HG03521 (cell line): ENCODE data around the gene OR8A1.
"Not testable (repeated sequence)": the region's sequence is repeated elsewhere in the genome, so short reads cannot be mapped to it uniquely, and the experiment has no call there.

ENCODE experiments used
- ATAC-seq: cut with Tn5 transposase; IDR thresholded peaks from one replicate; pipeline ENCODE4 v1.9.1; 2021; ENCODE audit warnings: mild to moderate bottlenecking, moderate library complexity; ENCODE audit not compliant: unreplicated experiment

Gene OR8A1

DNA sequence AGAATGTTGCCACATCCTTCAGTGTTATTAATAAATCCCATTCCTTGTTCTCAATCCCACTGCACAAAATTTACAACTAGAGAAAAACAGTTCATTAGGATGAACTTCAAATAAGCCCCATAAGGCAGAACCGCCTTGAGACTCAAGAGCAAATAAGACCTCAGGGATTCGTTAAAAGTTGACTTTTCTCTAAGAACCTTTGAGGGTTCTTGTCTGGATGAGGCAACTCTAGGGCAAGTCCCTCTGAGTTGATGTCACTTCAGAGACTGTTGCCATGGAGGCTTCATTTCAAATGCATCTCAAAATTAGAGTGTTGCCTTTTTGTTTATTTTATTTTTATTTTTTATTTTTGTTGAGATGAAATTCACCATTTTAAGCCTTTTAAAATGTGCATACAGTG, 21.6 kb downstream of the OR8A1 start:
- ATAC-seq, result no peak

DNA sequence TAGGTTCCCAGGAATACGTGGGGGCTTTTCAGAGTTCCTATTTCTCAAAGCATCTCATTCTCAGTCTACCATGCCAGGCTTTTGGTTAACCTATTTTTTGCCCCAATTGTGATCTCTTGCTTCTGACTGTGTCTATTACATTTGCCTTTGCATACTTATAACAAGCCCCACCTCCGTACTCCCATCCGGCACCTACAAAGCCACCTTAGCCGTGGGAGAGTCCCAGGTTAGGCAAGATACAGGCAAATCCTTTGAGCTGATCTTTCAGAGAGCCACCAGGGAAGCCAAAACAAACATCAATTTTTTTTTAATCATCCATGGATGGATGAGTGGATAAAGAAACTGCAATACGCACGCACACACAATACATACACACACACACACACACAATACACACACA, 22.8 kb downstream of the OR8A1 start:
- ATAC-seq, result no peak

DNA sequence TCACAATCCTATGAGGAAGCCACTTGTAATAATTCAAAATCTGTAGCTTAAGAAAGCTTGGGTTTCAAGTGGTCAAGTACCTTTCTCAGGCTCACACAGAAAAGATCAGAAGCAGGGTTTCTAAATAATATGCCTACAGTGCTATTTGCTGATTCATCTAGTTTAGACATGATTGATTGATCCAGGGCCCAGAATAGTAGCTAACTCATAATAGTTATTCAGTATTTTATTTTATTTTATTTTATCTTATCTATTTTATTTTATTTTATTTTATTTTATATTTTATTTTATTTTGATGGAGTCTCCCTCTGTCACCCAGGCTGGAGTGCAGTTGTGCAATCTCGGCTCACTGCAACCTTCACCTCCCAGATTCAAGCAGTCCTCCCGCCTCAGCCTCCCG, 25.5 kb downstream of the OR8A1 start:
- no peak for ATAC-seq

DNA sequence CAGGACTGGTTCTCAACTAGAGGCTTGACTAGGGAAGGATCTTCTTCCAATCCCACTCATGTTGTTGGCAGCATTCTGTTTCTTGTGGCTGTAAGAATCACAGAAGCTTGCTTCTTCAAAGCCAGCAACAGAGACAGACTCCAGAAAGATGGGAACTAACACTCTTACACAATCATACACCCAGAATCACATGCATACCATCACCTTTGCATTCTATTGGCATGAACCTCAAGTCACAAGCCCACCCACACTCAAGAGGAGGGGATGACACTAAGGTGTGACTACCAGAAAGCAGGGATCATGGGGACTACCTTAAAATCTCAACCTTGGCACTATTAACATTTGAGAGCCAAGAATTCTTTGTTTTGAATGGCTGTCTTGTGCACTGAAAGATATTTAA, 27.8 kb downstream of the OR8A1 start:
- ATAC-seq, result no peak

DNA sequence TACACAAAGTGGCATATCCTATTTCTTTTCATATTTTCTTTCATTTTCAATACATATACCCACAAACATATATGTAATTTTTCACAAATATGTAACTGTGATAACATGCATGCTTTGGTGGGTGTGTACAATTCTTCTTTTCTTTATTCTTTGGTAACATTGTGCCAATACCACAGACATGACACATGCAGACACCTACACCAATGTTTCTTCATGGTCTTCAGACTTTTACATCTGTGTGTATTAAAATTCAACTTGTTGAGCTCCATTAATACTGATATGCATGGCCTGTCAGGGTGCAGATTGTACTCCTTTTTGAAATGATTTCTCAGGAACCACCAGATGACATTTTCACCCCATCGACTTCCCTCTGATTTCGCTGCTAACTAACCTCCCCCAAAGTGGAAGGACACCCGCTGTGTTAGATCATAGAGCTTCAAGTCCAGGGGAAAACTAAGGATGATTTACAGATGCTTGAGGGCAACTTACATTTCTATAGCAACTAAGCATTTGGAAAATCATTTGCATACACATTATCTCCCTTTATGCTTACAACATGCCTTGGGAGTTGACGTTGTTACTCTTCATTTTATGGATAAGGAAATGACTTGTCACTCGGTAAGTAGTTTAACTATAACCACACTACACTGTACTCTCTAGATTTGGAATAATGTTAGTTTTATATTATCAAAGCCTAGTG, 31.0 kb downstream of the OR8A1 start:
- no peak for ATAC-seq

DNA sequence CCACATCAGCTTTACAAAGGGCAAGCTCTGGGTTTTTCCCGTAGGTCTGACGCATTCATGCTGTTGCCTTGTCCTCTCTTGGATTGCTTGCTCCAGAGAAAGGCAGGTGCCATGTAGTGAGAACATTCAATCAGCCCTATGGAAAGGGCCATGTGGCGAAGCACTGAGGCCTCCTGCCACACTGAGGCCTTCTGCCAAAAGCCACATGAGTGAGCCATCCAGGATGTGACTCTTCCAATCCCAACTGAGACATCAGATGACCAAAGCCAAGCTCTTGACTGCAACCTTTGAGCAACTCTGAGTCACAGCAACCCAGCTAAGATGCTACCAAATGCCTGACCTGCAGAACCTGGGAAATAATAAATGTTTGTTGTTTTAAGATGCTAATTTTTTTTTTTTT, 32.4 kb downstream of the OR8A1 start:
- no peak for ATAC-seq

DNA sequence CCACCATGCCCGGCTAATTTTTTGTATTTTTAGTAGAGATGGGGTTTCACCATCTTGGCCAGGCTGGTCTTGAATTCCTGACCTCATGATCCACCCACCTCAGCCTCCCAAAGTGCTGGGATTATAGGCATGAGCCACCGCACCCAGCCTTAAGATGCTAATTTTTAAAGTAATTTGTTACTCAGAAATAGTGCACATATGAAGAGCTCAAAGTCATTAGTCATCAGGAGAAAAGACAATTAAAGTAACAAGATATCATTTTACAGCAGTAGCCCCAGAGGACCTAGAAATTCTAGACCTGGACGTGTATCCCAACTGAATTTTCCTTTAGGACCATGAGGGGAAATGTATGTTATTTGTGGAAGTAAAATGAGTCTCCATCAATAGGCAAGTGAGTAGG, 32.9 kb downstream of the OR8A1 start:
- not testable (repeated sequence) for ATAC-seq

DNA sequence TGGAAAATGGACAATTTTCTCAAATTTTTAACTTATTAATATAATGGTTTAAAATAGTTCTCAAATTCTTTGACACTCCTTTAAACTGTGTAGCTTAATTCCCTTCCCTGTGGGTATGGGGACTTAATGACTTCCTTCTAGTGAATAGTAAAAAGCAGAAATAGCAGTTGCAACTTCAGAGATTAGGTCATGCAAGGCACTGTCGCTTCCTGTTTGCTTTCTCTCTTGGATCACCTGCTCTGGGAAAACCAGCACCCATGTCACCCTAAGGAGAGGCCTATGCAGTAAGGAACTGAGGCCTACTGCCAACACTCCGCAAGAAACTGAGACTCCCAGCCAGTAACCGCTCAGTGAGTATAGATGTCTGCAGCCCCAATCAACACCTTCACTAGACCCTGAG, 35.9 kb downstream of the OR8A1 start:
- no peak for ATAC-seq

DNA sequence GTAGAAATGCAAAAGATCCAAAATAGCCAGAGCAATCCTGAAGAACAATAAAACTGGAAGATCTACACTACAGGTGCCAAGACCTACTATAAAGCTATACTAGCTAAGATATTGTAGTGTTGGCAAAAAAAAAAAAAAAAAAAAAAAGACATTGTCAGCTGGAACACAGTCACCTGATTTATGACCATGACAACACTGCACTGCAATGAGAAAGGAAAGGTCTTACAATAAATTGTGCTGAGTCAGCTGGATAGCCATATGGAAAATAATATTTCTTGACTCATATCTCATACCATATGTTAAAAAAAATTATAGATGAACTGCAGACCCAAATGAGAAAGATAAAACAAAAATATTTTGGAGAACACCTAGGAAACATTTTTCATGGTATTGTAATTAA, 38.4 kb downstream of the OR8A1 start:
- ATAC-seq, result no peak

DNA sequence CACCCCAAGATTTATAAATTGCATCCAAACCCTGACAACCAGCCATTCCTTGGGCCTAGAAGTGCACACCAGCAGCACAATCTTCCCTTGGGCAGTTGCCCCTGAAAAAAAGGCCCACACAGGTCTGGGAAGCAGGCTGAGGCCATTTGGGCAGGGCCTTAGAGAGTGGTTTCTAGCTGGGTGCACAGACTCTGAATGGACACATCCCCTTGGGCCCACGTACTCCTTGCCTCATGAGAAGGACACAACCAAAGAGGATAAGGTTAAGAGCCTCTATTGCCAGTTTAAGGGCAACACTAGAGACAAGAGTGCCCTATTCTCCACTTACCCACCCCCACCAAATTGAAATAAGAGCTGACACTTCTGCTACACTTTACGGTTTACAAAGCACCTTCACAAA, 40.5 kb downstream of the OR8A1 start:
- ATAC-seq, result no peak

DNA sequence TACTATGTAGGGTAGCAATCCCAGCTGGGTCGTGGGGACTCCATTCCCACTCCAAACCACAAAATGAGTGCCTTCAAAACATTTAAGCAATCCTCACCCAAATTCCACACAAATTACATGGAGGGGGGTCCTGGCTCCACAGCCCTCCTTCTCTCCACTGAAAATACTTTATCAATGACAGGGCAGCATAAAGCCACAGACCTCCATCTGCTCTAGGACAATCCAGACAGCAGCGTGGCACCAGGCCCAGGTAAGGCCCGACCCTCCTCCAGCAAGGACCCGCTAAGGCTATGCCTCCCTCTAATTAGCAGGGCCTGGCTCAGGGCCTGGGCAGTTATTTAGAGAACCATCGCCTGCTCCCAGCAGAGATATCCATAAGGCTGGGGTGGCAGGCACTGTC, 41.3 kb downstream of the OR8A1 start, which contains the start of gene PANX3:
TSS of gene PANX3 (plus strand) at position 365 of the 400 bp plus-strand sequence. CDS start 129 bp downstream, outside the sequence.
- ATAC-seq, result no peak

DNA sequence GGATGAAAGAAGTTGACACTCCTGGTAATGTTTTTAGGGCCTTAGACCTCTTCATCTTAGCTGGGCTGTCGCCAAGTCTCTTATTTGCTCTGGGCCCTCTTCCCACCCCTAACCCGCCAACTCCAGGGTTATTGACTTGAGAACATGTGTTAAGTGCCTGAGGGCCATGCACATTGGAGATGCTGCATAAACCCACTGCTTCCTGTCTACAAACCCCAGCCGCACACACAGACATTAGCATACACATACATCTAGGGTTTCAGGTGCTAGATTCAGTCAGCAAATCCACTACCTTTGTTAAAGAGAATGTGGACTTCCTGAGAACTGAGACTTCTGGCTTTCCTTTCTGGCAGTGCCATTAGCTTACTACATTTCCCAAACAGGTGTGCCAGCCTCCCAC, 42.2 kb downstream of the OR8A1 start:
- peak; percentile 60 for ATAC-seq

DNA sequence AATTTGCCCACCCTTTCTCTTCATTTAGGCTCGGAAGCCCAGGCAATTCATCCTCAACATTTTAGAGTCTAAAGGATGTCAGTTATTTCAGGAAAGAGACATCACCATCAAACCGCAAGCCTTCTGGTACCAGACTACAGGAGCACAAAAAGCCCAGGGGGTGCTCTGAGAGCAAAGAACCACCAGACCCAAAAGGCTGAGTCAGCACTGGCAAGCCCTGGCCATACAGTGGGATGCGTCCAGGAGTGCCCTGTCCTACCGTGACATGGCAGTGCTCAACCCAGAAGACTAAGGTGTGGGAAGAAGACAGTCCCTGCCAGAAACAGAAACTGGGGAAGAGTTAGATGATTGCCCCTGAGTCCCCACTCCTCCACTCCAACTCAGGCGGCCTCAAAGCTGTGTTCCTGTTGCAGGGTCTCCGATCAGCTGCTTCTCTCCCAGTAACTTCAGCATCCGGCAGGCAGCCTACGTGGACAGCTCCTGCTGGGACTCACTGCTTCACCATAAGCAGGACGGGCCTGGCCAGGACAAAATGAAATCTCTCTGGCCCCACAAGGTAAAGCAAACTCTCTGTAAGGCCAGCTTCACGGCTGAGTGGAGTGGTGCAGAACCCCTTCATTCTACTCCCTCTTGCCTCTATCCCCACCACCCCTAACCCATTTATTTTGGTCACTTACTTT, 42.9 kb downstream of the OR8A1 start:
- no peak for ATAC-seq

DNA sequence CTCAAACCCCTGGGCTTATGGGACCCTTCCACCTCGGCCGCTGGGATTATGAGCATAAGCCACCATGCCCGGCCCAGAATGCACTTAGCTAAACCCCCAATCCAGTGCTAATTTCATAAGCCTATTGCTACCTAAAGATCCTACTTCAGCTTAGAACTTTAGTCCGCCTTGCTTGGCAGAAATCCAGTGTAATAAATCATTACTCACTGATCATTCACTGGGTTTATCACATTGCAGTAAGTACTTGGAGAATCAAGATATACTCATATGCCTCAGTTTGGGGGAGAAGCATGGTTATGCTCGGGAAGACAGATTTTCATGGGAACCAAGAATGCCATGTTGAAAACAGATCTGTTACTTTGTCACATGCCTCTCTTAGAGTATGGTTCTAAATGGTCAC, 49.1 kb downstream of the OR8A1 start:
- no peak for ATAC-seq
